Thymus (tissue), 14 donors: ENCODE results near the gene NT5C1A. TPM values are rescaled to one million over a fixed set of nuclear protein-coding genes. Genes with fewer than 3 reads are reported as not detected.

Experiments used
- DNase-seq, 9 donors: peaks; one replicate each; pipeline ENCODE4 v3.0.0-alpha.2; 2013; ENCODE audit warnings: low spot score in 9 of 9, low read depth in 6 of 9, missing footprints in 1 of 9
- H3K27ac ChIP-seq, 2 donors: one replicate each; pipeline ENCODE4 v1.5.1; 2013; ENCODE audit warnings: control low read depth in 1 of 2, low read depth in 1 of 2, low read length in 1 of 2, mild to moderate bottlenecking in 1 of 2, moderate library complexity in 1 of 2
- H3K27me3 ChIP-seq, 2 donors: one replicate each; pipeline ENCODE4 v1.5.1; 2013; ENCODE audit warnings: low read length in 1 of 2; ENCODE audit not compliant: control insufficient read depth in 2 of 2, insufficient read depth in 1 of 2
- H3K36me3 ChIP-seq, 2 donors: one replicate each; pipeline ENCODE4 v1.5.1; 2013; ENCODE audit warnings: low read length in 1 of 2, mild to moderate bottlenecking in 1 of 2, moderate library complexity in 1 of 2; ENCODE audit not compliant: control insufficient read depth in 2 of 2, insufficient read depth in 2 of 2
- H3K4me1 ChIP-seq, 2 donors: one replicate each; pipeline ENCODE4 v1.5.1; 2013; ENCODE audit warnings: low read length in 2 of 2; ENCODE audit not compliant: control insufficient read depth in 2 of 2, insufficient read depth in 2 of 2
- H3K4me3 ChIP-seq, 2 donors: one replicate each; pipeline ENCODE4 v1.5.1; 2013; ENCODE audit warnings: low read length in 2 of 2, control low read depth in 1 of 2, mild to moderate bottlenecking in 1 of 2
- H3K9me3 ChIP-seq, 2 donors: one replicate each; pipeline ENCODE4 v1.5.1; 2013; ENCODE audit warnings: low read length in 1 of 2, mild to moderate bottlenecking in 1 of 2; ENCODE audit not compliant: control insufficient read depth in 2 of 2, insufficient read depth in 1 of 2
- WGBS: extraction: QIAGEN DNeasy Blood & Tissue Kit; methylation state at CpG from one replicate; pipeline ENCODE4 v1.1.7; 2013; 5-methylcytosine and 5-hydroxymethylcytosine counted together
- long read RNA-seq, 10 donors: transcript quantifications; one replicate each; lab custom pipeline, GENCODE V29; 2026
- polyA plus RNA-seq: library from polyadenylated mRNA; stranded (reverse); fragments of 200-250 nt; gene quantifications from one replicate; pipeline ENCODE4 v1.2.3, GENCODE V29; 2013
- total RNA-seq: library from RNA; stranded (reverse); fragments of 120-200 nt; gene quantifications from one replicate; pipeline ENCODE4 v1.2.4, GENCODE V29; 2013
- donor health status: healthy.

Gene NT5C1A
- total RNA-seq (0.09 TPM), polyA plus RNA-seq (not detected)
- long read RNA-seq, donor 1: 0 reads
- long read RNA-seq, donor 2: 0 reads
- long read RNA-seq, donor 3: 0 reads
- long read RNA-seq, donor 4: 0 reads
- long read RNA-seq, donor 5: 0 reads
- long read RNA-seq, donor 6: 0 reads
- long read RNA-seq, donor 7: 0 reads
- long read RNA-seq, donor 8: 0 reads
- long read RNA-seq, donor 9: 0 reads
- long read RNA-seq, donor 10: 0 reads

- Histone ChIP-seq H3K27me3 (peaks cover 42 to 75% of the 10 kb centered on the region in 2 donors), H3K4me3 (peak within 1 kb of the TSS in 1 of 2 donors; percentile 16), H3K27ac (no peak within 1 kb of the TSS), H3K4me1 (no peaks in the 10 kb centered on the region), H3K36me3 (no peaks in the 10 kb centered on the region), H3K9me3 (no peaks in the 10 kb centered on the region)
- DNase-seq: no peak
- 3% methylated on average over 55 of the region's 55 CpGs for WGBS
Observed at GRCh38 chr1:39671793-39672550, at the start of gene NT5C1A. TSS of gene NT5C1A (minus strand) at chr1:39672107. CDS start at chr1:39672038, 69 bp downstream.

GRCh38 chr1:39721664-39722063 lies 49.8 kb upstream of the NT5C1A start:
- no peaks in the 10 kb centered on the region for H3K4me1 ChIP-seq
- H3K27ac ChIP-seq: no peak overlapping the region
- H3K9me3 ChIP-seq: no peaks in the 10 kb centered on the region
- no peak for DNase-seq
- peaks cover 3 to 43% of the 10 kb centered on the region in 2 donors for H3K27me3 ChIP-seq
- no peaks in the 10 kb centered on the region for H3K36me3 ChIP-seq
- no peak overlapping the region for H3K4me3 ChIP-seq

GRCh38 chr1:39720094-39720999 lies 48.4 kb upstream of the NT5C1A start:
- no peak overlapping the region for H3K27ac ChIP-seq
- no peaks in the 10 kb centered on the region for H3K36me3 ChIP-seq
- peaks cover 3 to 35% of the 10 kb centered on the region in 2 donors for H3K27me3 ChIP-seq
- DNase-seq: peak; percentile 16 to 76 (median 52)
- no peaks in the 10 kb centered on the region for H3K9me3 ChIP-seq
- 54% methylated on average over 7 of the region's 7 CpGs for WGBS
- no peak overlapping the region for H3K4me3 ChIP-seq
- no peaks in the 10 kb centered on the region for H3K4me1 ChIP-seq

- 49% methylated on average over 6 of the region's 6 CpGs for WGBS
- Histone ChIP-seq H3K4me1 (no peaks in the 10 kb centered on the region), H3K4me3 (no peak overlapping the region), H3K9me3 (no peaks in the 10 kb centered on the region), H3K36me3 (no peaks in the 10 kb centered on the region), H3K27me3 (peaks cover 3 to 40% of the 10 kb centered on the region in 2 donors), H3K27ac (no peak overlapping the region)
- no peak for DNase-seq
Observed at GRCh38 chr1:39717809-39718208, 45.9 kb upstream of the NT5C1A start.

DNA sequence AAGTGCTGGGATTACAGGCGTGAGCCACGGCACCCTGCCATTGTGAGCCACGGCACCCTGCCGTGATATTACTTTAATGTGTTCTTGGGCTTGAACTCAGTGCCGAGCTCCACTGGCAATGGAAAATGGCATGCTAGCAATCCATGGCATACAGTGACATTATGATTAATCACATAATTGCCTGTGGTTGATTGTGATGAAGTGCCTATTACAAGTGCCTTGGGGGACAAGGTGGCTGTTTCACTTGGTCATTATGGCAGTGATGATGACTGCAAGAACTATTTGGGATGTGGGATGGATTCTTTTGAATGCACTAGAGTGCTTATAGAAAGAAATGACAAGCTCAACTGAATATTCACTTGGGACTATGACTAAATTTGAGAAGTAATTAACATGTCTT lies 41.6 kb upstream of the NT5C1A start:
- Histone ChIP-seq H3K9me3 (no peaks in the 10 kb centered on the region), H3K36me3 (no peaks in the 10 kb centered on the region), H3K4me3 (no peak overlapping the region), H3K27ac (no peak overlapping the region), H3K27me3 (peaks cover 3 to 58% of the 10 kb centered on the region in 2 donors), H3K4me1 (no peaks in the 10 kb centered on the region)
- 96% methylated on average over 5 of the region's 5 CpGs for WGBS
- DNase-seq: no peak

GRCh38 chr1:39711966-39712340 lies 40.0 kb upstream of the NT5C1A start:
- no peaks in the 10 kb centered on the region for H3K4me1 ChIP-seq
- peaks cover 0 to 50% of the 10 kb centered on the region in 2 donors for H3K27me3 ChIP-seq
- no peak for DNase-seq
- WGBS: 92% methylated on average over 6 of the region's 6 CpGs
- H3K27ac ChIP-seq: no peak overlapping the region
- no peaks in the 10 kb centered on the region for H3K9me3 ChIP-seq
- no peaks in the 10 kb centered on the region for H3K36me3 ChIP-seq
- no peak overlapping the region for H3K4me3 ChIP-seq

GRCh38 chr1:39711104-39711965 lies 39.4 kb upstream of the NT5C1A start:
- no peak for DNase-seq
- 91% methylated on average over 12 of the region's 12 CpGs for WGBS
- H3K36me3 ChIP-seq: no peaks in the 10 kb centered on the region

GRCh38 chr1:39707506-39707905 lies 35.6 kb upstream of the NT5C1A start:
- WGBS: 98% methylated on average over 4 of the region's 4 CpGs
- DNase-seq: no peak
- no peak overlapping the region for H3K27ac ChIP-seq

More at GRCh38 chr1:39711104-39711965, 39.4 kb upstream of the NT5C1A start:
- Histone ChIP-seq H3K4me3 (no peak overlapping the region), H3K27me3 (peaks cover 0 to 53% of the 10 kb centered on the region in 2 donors), H3K4me1 (no peaks in the 10 kb centered on the region), H3K9me3 (no peaks in the 10 kb centered on the region), H3K27ac (no peak overlapping the region)

More at GRCh38 chr1:39707506-39707905, 35.6 kb upstream of the NT5C1A start:
- H3K36me3 ChIP-seq: no peaks in the 10 kb centered on the region
- H3K27me3 ChIP-seq: peaks cover 0 to 40% of the 10 kb centered on the region in 2 donors
- H3K9me3 ChIP-seq: no peaks in the 10 kb centered on the region
- H3K4me1 ChIP-seq: no peaks in the 10 kb centered on the region
- no peak overlapping the region for H3K4me3 ChIP-seq
